Stimulated activated CD4-positive, alpha-beta T cell treated with anti-CD3 and anti-CD28 coated beads, Interleukin-4, amount 100 ng/mL, for 24 hours (primary cell): ENCODE results near the gene CLPTM1L.
"Not testable (repeated sequence)": the region's sequence is repeated elsewhere in the genome, so short reads cannot be mapped to it uniquely, and the experiment has no call there.

Experiments
- DNase-seq: peaks from one replicate; pipeline ENCODE4 v3.0.0-alpha.2; 2020

CLPTM1L gene

GRCh38 chr5:1359031-1359645, 14.2 kb upstream of the CLPTM1L start:
- DNase-seq, result no peak

GRCh38 chr5:1358726-1359025, 13.8 kb upstream of the CLPTM1L start:
- DNase-seq, result no peak

- DNase-seq, result no peak
These were observed 13.2 kb upstream of the CLPTM1L start for GRCh38 chr5:1357946-1358725.

- DNase-seq, result no peak
These were observed 12.2 kb upstream of the CLPTM1L start for GRCh38 chr5:1356873-1357787.

- no peak for DNase-seq
These were observed 9.7 kb upstream of the CLPTM1L start for GRCh38 chr5:1354576-1354975.

GRCh38 chr5:1352231-1353219, 7.6 kb upstream of the CLPTM1L start:
- DNase-seq, result no peak

GRCh38 chr5:1351156-1351555, 6.3 kb upstream of the CLPTM1L start:
- DNase-seq, result no peak

- no peak for DNase-seq
These were observed 4.3 kb upstream of the CLPTM1L start for GRCh38 chr5:1349246-1349645.

GRCh38 chr5:1348986-1349245, 4.0 kb upstream of the CLPTM1L start:
- DNase-seq, result no peak

- DNase-seq, result no peak
These were observed 2.7 kb upstream of the CLPTM1L start for GRCh38 chr5:1347571-1347970.

GRCh38 chr5:1346627-1347440, 1.9 kb upstream of the CLPTM1L start:
- no peak for DNase-seq

GRCh38 chr5:1345876-1346626, 1.2 kb upstream of the CLPTM1L start:
- no peak for DNase-seq

GRCh38 chr5:1343931-1344901, 683 bp downstream of the CLPTM1L start:
- DNase-seq, result peak; percentile 27

- no peak for DNase-seq
These were observed 1.6 kb downstream of the CLPTM1L start for GRCh38 chr5:1343315-1343751.

- DNase-seq, result not testable (repeated sequence)
These were observed 2.2 kb downstream of the CLPTM1L start for GRCh38 chr5:1342711-1343110.

GRCh38 chr5:1342268-1342667, 2.6 kb downstream of the CLPTM1L start:
- DNase-seq, result no peak

- no peak for DNase-seq
These were observed 3.0 kb downstream of the CLPTM1L start for GRCh38 chr5:1341863-1342262.

GRCh38 chr5:1339818-1340210, 5.1 kb downstream of the CLPTM1L start:
- not testable (repeated sequence) for DNase-seq

GRCh38 chr5:1339139-1339817, 5.6 kb downstream of the CLPTM1L start:
- not testable (repeated sequence) for DNase-seq
